IMR-90 (cell line): Measurements from ENCODE around the gene ANO7. TPM values are rescaled to one million over a fixed set of nuclear protein-coding genes. Genes with fewer than 3 reads are reported as not detected.
A peak's percentile ranks its signal among the peaks of the same experiment; 100 is the strongest.

Source experiments
- ATAC-seq: fragments of 200-7000 bp; cut with Tn5 transposase; 2 replicates; pipeline ENCODE4 v1.9.1; 2020; ENCODE audit warnings: low read depth, mild to moderate bottlenecking, moderate library complexity
- BruUV-seq: library from RNA; stranded (reverse); fragments of 400-500 nt; replicated peaks from 2 replicates; lab custom pipeline; 2021; lab: Mats Ljungman, UMichigan
- CTCF ChIA-PET: fragments of 300-600 bp; formaldehyde crosslinking; extraction: SDS; loops from one replicate; lab custom pipeline; 2021; ENCODE audit warnings: antibody characterized with exemption; lab: Yijun Ruan, JAX
- POLR2A ChIA-PET: fragments of 300-600 bp; sonication (Branson Sonifier 250); formaldehyde crosslinking; loops from one replicate; lab custom pipeline; 2022; ENCODE audit warnings: antibody characterized with exemption; ENCODE audit not compliant: unreplicated experiment; lab: Charles Lee
- DNase-seq: peaks from one replicate; pipeline ENCODE4 v3.0.0; 2013
- H2AFZ ChIP-seq: replicated peaks from 2 replicates; pipeline ENCODE3; 2013; ENCODE audit warnings: low read length, mild to moderate bottlenecking; ENCODE audit not compliant: poor library complexity
- H2AK5ac ChIP-seq: 2 replicates; pipeline ENCODE4 v1.6.1; 2013; ENCODE audit warnings: low read depth, low read length, inconsistent platforms
- H2AK9ac ChIP-seq: replicated peaks from 2 replicates; pipeline ENCODE3; 2013; ENCODE audit warnings: mild to moderate bottlenecking, low read depth, low read length, moderate library complexity; ENCODE audit not compliant: poor library complexity
- H2BK120ac ChIP-seq: 2 replicates; pipeline ENCODE4 v1.6.1; 2013; ENCODE audit warnings: low read depth, low read length, inconsistent platforms
- H2BK15ac ChIP-seq: 3 replicates; pipeline ENCODE4 v1.6.1; 2013; ENCODE audit warnings: low read depth, low read length, inconsistent platforms
- H2BK20ac ChIP-seq: 2 replicates; pipeline ENCODE4 v1.6.1; 2013; ENCODE audit warnings: low read depth, mild to moderate bottlenecking, inconsistent platforms, low read length, moderate library complexity
- H2BK5ac ChIP-seq: 2 replicates; pipeline ENCODE4 v1.6.1; 2013; ENCODE audit warnings: mild to moderate bottlenecking, low read depth, low read length, inconsistent platforms; ENCODE audit not compliant: poor library complexity, severe bottlenecking
- H3K14ac ChIP-seq: replicated peaks from 2 replicates; pipeline ENCODE4 v1.6.1; 2013; ENCODE audit warnings: low read depth, low read length, inconsistent platforms
- H3K18ac ChIP-seq: 2 replicates; pipeline ENCODE4 v1.6.1; 2013; ENCODE audit warnings: low read depth, low read length, control low read depth
- H3K23ac ChIP-seq: 2 replicates; pipeline ENCODE4 v1.6.1; 2013; ENCODE audit warnings: low read depth, low read length, inconsistent platforms
- H3K27ac ChIP-seq: 2 replicates; pipeline ENCODE4 v1.5.1; 2013; ENCODE audit warnings: mild to moderate bottlenecking, control low read depth, low read length; ENCODE audit not compliant: insufficient read depth
- H3K27me3 ChIP-seq: 2 replicates; pipeline ENCODE4 v1.6.1; 2013; ENCODE audit warnings: low read length; ENCODE audit not compliant: control insufficient read depth, insufficient read depth
- H3K36me3 ChIP-seq: 2 replicates; pipeline ENCODE4 v1.6.1; 2013; ENCODE audit warnings: low read length, mixed read lengths; ENCODE audit not compliant: control insufficient read depth, insufficient read depth
- H3K4ac ChIP-seq: 2 replicates; pipeline ENCODE4 v1.6.1; 2013; ENCODE audit warnings: low read depth, low read length, inconsistent platforms
- H3K4me1 ChIP-seq: 2 replicates; pipeline ENCODE4 v1.6.1; 2013; ENCODE audit warnings: low read length, mixed read lengths; ENCODE audit not compliant: control insufficient read depth, insufficient read depth
- H3K4me2 ChIP-seq: 2 replicates; pipeline ENCODE4 v1.6.1; 2013; ENCODE audit warnings: low read depth, mild to moderate bottlenecking, control low read depth, low read length, moderate library complexity
- H3K4me3 ChIP-seq: 2 replicates; pipeline ENCODE4 v1.5.1; 2013; ENCODE audit warnings: low read depth, mild to moderate bottlenecking, control low read depth, low read length, moderate library complexity; ENCODE audit not compliant: insufficient read depth
- H3K56ac ChIP-seq: 2 replicates; pipeline ENCODE4 v1.6.1; 2013; ENCODE audit warnings: low read length, inconsistent platforms; ENCODE audit not compliant: insufficient read depth; ENCODE audit errors: extremely low read depth
- H3K79me1 ChIP-seq, 2 experiments: 2 replicates each; pipeline ENCODE4 v1.6.1; 2013; ENCODE audit warnings: low read length in 2 of 2, inconsistent platforms in 1 of 2, low read depth in 1 of 2
- H3K9ac ChIP-seq: 2 replicates; pipeline ENCODE4 v1.6.1; 2013; ENCODE audit warnings: low read depth, low read length, control low read depth
- H3K9me1 ChIP-seq: 2 replicates; pipeline ENCODE4 v1.6.1; 2013; ENCODE audit warnings: low read length, inconsistent platforms; ENCODE audit not compliant: insufficient read depth
- H3K9me3 ChIP-seq: 2 replicates; pipeline ENCODE4 v1.6.1; 2013; ENCODE audit warnings: low read length; ENCODE audit not compliant: control insufficient read depth, insufficient read depth
- H4K20me1 ChIP-seq: 2 replicates; pipeline ENCODE4 v1.6.1; 2013; ENCODE audit warnings: low read length, inconsistent platforms; ENCODE audit not compliant: insufficient read depth
- H4K5ac ChIP-seq: 2 replicates; pipeline ENCODE4 v1.6.1; 2013; ENCODE audit warnings: mild to moderate bottlenecking, low read depth, low read length, control low read depth
- H4K8ac ChIP-seq, 2 experiments: 2 replicates each; pipeline ENCODE4 v1.6.1; 2013; ENCODE audit warnings: low read depth in 2 of 2, low read length in 2 of 2, control low read depth in 1 of 2, inconsistent platforms in 1 of 2
- H4K91ac ChIP-seq: 2 replicates; pipeline ENCODE4 v1.6.1; 2013; ENCODE audit warnings: low read depth, low read length, inconsistent platforms; ENCODE audit not compliant: insufficient read depth
- BHLHE40 ChIP-seq: fragments of 150-350 bp; IDR thresholded peaks from 2 replicates; pipeline ENCODE4 v1.6.1; 2016; ENCODE audit warnings: mild to moderate bottlenecking, low read depth, low read length
- CEBPB ChIP-seq: IDR thresholded peaks from 2 replicates; pipeline ENCODE4 v1.6.1; 2012; ENCODE audit warnings: low read depth, low read length, improper control_type of control experiment
- ELK1 ChIP-seq: fragments of 150-350 bp; IDR thresholded peaks from 2 replicates; pipeline ENCODE4 v1.6.1; 2016; ENCODE audit warnings: low read depth, mild to moderate bottlenecking, low read length, moderate library complexity, borderline replicate concordance
- MXI1 ChIP-seq: IDR thresholded peaks from 2 replicates; pipeline ENCODE4 v1.6.1; 2012; ENCODE audit warnings: low read depth, mild to moderate bottlenecking, low read length, moderate library complexity, borderline replicate concordance
- RFX5 ChIP-seq: IDR thresholded peaks from 2 replicates; pipeline ENCODE4 v1.8.0; 2012; ENCODE audit warnings: low read depth, mild to moderate bottlenecking, low read length, moderate library complexity
- USF2 ChIP-seq: fragments of 150-350 bp; IDR thresholded peaks from 2 replicates; pipeline ENCODE4 v1.6.1; 2017; ENCODE audit warnings: mild to moderate bottlenecking, antibody characterized with exemption, low read length, low read depth
- WGBS, 2 experiments: methylation state at CpG; one replicate each; pipeline versions ENCODE4 v1.1.5 to v1.1.7; 2013; ENCODE audit warnings: missing lambda C conversion rate in 2 of 2; ENCODE audit not compliant: insufficient read length in 1 of 2; ENCODE audit errors: extremely low coverage in 2 of 2; 5-methylcytosine and 5-hydroxymethylcytosine counted together
- dilution Hi-C: fragments of 300-500 bp; cut with HindIII; formaldehyde crosslinking; loops from one replicate; pipeline ENCODE4 v1.14.3; 2018; ENCODE audit warnings: low sequenced_read_pairs; ENCODE audit not compliant: unreplicated experiment
- in situ Hi-C: fragments of 300-500 bp; cut with MboI; formaldehyde crosslinking; loops from 3 replicates; pipeline ENCODE4 v1.14.3; 2019; ENCODE audit warnings: low sequenced_read_pairs, inconsistent platforms, mixed read lengths
- intact Hi-C: fragments of 100-400 bp; cut with micrococcal nuclease; formaldehyde crosslinking; loops from 2 replicates; pipeline ENCODE4 v1.10.0; 2022
- polyA plus RNA-seq, 3 experiments: library from polyadenylated mRNA; depleted of rRNA; stranded (reverse); fragments of >200 nt; gene quantifications; 2 replicates each; pipeline ENCODE4 v1.2.3, GENCODE V29; 2012; ENCODE audit warnings: low replicate concordance in 1 of 3
- total RNA-seq: library from RNA; depleted of rRNA; stranded (reverse); fragments of >200 nt; gene quantifications from 2 replicates; pipeline ENCODE4 v1.2.3, GENCODE V29; 2012

The ANO7 gene
- total and polyA plus RNA-seq, 2 of the 4 experiments (the other 2 are of a cell fraction) = 0.36 to 3.4 TPM

- 83% methylated on average over 3 of the region's 8 CpGs; no CpG with 5 or more reads in 1 of the 2 experiments for WGBS, 2 experiments
- H3K56ac ChIP-seq = no peak overlapping the region
- peaks cover 7% of the 10 kb centered on the region; the same call in 1 of the 2 replicates for H3K4me1 ChIP-seq
- peak overlapping the region; percentile 95 for H2AK9ac ChIP-seq
- dilution Hi-C loops = no loop called here
- H2BK20ac ChIP-seq = no peak overlapping the region
- ChIA-PET POLR2A (no interaction called here), CTCF (no interaction called here)
- peaks cover 20% of the 10 kb centered on the region for H3K9me1 ChIP-seq
- H3K4me2 ChIP-seq = no peak overlapping the region
- no peak overlapping the region for H2AK5ac ChIP-seq
- peaks cover 8% of the 10 kb centered on the region for H3K36me3 ChIP-seq
- no peak overlapping the region for H2BK15ac ChIP-seq
- ATAC-seq (no peak), DNase-seq (peak; percentile 6)
- H4K8ac ChIP-seq = no peak overlapping the region
- H4K20me1 ChIP-seq = peaks cover 22% of the 10 kb centered on the region
- no peaks in the 10 kb centered on the region for H3K27me3 ChIP-seq
- H3K9ac ChIP-seq = no peak overlapping the region
- H3K27ac ChIP-seq = no peak overlapping the region
- no peak overlapping the region for H2BK5ac ChIP-seq
- BruUV-seq = no TSS peak
- no peak overlapping the region for H4K5ac ChIP-seq
- 0 out of 2 replicates have a peak overlapping the region, but pooled peaks have one; percentile 12 for H3K4ac ChIP-seq
- no peak overlapping the region for H3K18ac ChIP-seq
- no peak overlapping the region; the same call in 1 of the 2 replicates for H4K91ac ChIP-seq
- no peak overlapping the region for H3K14ac ChIP-seq
- H3K79me1 ChIP-seq = peaks cover 25 to 49% of the 10 kb centered on the region in 2 experiments
- no peak overlapping the region for H3K4me3 ChIP-seq
- no peak overlapping the region for H2AFZ ChIP-seq
- no peak overlapping the region for H2BK120ac ChIP-seq
- intact Hi-C loops = loop anchor here (2.0 to 5.0 kb wide), 2 partner anchors 240 to 301 kb away; no protein-coding TSS in a partner anchor
- no peak for TF ChIP-seq ELK1
- no peak for TF ChIP-seq USF2
- no peak for TF ChIP-seq CEBPB
- TF ChIP-seq BHLHE40 = peak; percentile 86
- no peak for TF ChIP-seq RFX5
- TF ChIP-seq MXI1 = no peak
- in situ Hi-C loops = no loop called here
- no peak overlapping the region for H3K23ac ChIP-seq
- no peaks in the 10 kb centered on the region for H3K9me3 ChIP-seq
Measured at GRCh38 chr2:241151934-241152660, 36.4 kb upstream of the ANO7 start.
